Smooth muscle cell (in vitro differentiated cells): Measurements from ENCODE around the gene CAPN9. TPM values are rescaled to one million over a fixed set of nuclear protein-coding genes. Genes with fewer than 3 reads are reported as not detected.

Source experiments
- DNase-seq: peaks from one replicate; lab custom pipeline; 2025; ENCODE audit not compliant: unreplicated experiment; lab: John Stamatoyannopoulos, UW
- H2AFZ ChIP-seq: fragments of 200-600 bp; sonication (generic); 2 replicates; pipeline ENCODE4 v1.6.0; 2016; ENCODE audit warnings: antibody characterized with exemption, low read depth, mild to moderate bottlenecking
- H3F3A ChIP-seq: fragments of 200-600 bp; sonication (generic); 2 replicates; pipeline ENCODE4 v1.6.0; 2017; ENCODE audit warnings: antibody characterized with exemption, low read depth
- H3K27ac ChIP-seq: fragments of 200-600 bp; sonication (generic); 2 replicates; pipeline ENCODE4 v1.5.1; 2016; ENCODE audit warnings: low read depth, mild to moderate bottlenecking
- H3K27me3 ChIP-seq: fragments of 200-600 bp; sonication (generic); 2 replicates; pipeline ENCODE4 v1.6.1; 2016; ENCODE audit warnings: low read depth, mild to moderate bottlenecking
- H3K36me3 ChIP-seq: fragments of 200-600 bp; sonication (generic); 2 replicates; pipeline ENCODE4 v1.5.1; 2016; ENCODE audit warnings: low read depth
- H3K4me1 ChIP-seq: fragments of 200-600 bp; sonication (generic); 2 replicates; pipeline ENCODE4 v1.5.1; 2016; ENCODE audit warnings: low read depth
- H3K4me2 ChIP-seq: fragments of 200-600 bp; sonication (generic); 2 replicates; pipeline ENCODE4 v1.6.0; 2016; ENCODE audit warnings: mild to moderate bottlenecking
- H3K4me3 ChIP-seq: fragments of 200-600 bp; sonication (generic); 2 replicates; pipeline ENCODE4 v1.5.1; 2016; ENCODE audit warnings: mild to moderate bottlenecking
- H3K79me2 ChIP-seq: fragments of 200-600 bp; sonication (generic); 2 replicates; pipeline ENCODE4 v1.6.0; 2016; ENCODE audit warnings: low read depth, mild to moderate bottlenecking
- H3K9ac ChIP-seq: fragments of 200-600 bp; sonication (generic); 2 replicates; pipeline ENCODE4 v1.6.0; 2016; ENCODE audit warnings: low read depth
- H3K9me3 ChIP-seq: fragments of 200-600 bp; sonication (generic); replicated peaks from 2 replicates; pipeline ENCODE4 v1.5.1; 2016; ENCODE audit warnings: low read depth
- H4K20me1 ChIP-seq: fragments of 200-600 bp; sonication (generic); 2 replicates; pipeline ENCODE4 v1.6.0; 2016; ENCODE audit warnings: low read depth
- CTCF ChIP-seq: fragments of 200-600 bp; sonication (generic); IDR thresholded peaks from 2 replicates; pipeline ENCODE4 v1.5.1; 2017; ENCODE audit warnings: borderline replicate concordance, mild to moderate bottlenecking, antibody characterized with exemption; ENCODE audit not compliant: insufficient read depth, poor library complexity, severe bottlenecking
- WGBS: methylation state at CpG from one replicate; pipeline ENCODE4 v1.1.7; 2016; ENCODE audit warnings: low lambda C conversion rate; 5-methylcytosine and 5-hydroxymethylcytosine counted together
- polyA plus RNA-seq: library from polyadenylated mRNA; unstranded; fragments of >200 nt; fragmentation: Nextera tagmentation; extraction: Ambion mirVana; gene quantifications from 2 replicates; pipeline ENCODE4 v1.2.1, GENCODE V29; 2016
- total RNA-seq: library from RNA; depleted of rRNA; stranded (reverse); fragments of >200 nt; gene quantifications from 2 replicates; pipeline ENCODE4 v1.2.3, GENCODE V29; 2014

Gene CAPN9
- total and polyA plus RNA-seq, 2 experiments from 2014 or later = not detected

- no peaks in the 10 kb centered on the region for H3K27me3 ChIP-seq
- WGBS = 89% methylated on average over 14 of the region's 14 CpGs
- H3K9me3 ChIP-seq = no peaks in the 10 kb centered on the region
- no peaks in the 10 kb centered on the region for H3K36me3 ChIP-seq
- no peaks in the 10 kb centered on the region for H3K79me2 ChIP-seq
- no peak overlapping the region for H3K27ac ChIP-seq
- no peak overlapping the region for H2AFZ ChIP-seq
- no peaks in the 10 kb centered on the region for H4K20me1 ChIP-seq
- H3K9ac ChIP-seq = no peak overlapping the region
- TF ChIP-seq CTCF = no peak
- H3K4me1 ChIP-seq = no peaks in the 10 kb centered on the region
- no peak overlapping the region for H3K4me2 ChIP-seq
- H3K4me3 ChIP-seq = no peak overlapping the region
- no peaks in the 10 kb centered on the region for H3F3A ChIP-seq
- DNase-seq = no peak
Measured at GRCh38 chr1:230702934-230703678, 44.1 kb upstream of the CAPN9 start.

DNA sequence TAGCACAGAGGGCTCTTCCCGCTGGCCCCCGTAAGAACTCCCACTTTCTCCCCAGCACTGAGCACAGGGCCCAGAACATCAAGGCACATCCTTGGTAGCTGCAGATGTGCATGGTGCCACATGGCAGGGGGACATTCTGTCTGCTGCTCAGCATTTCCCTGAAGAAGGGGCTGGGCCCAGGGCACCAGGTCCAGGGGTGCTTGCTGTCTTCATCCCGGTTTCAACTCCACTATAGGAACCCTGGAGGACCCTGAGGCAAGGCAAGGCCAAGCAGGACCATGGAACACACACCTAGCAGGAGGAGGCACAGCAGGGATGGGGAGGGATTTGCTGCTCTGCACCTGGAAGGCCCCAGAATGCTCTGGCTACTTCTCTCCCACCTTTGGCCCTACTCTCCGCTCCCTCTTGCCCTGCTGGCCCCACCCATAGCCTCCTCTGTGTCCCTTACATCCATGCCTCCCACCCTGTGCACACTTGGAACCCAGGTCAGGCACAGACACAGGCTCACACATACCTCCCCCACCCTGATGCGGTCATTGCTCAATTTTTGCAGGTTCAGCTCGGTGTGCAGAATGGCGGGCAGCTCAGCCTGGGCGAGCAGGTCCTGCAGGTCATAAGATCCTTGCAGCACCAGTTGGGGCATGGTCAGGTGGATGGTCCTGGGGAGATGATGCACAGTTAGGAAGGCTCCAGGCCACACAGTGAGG is 43.4 kb upstream of the CAPN9 start:
- no peaks in the 10 kb centered on the region for H4K20me1 ChIP-seq
- WGBS = 89% methylated on average over 8 of the region's 8 CpGs
- no peak overlapping the region for H3K4me2 ChIP-seq
- no peaks in the 10 kb centered on the region for H3K9me3 ChIP-seq
- no peak overlapping the region for H3K27ac ChIP-seq
- no peaks in the 10 kb centered on the region for H3F3A ChIP-seq
- no peaks in the 10 kb centered on the region for H3K4me1 ChIP-seq
- DNase-seq = no peak
- no peak overlapping the region for H2AFZ ChIP-seq
- no peak for TF ChIP-seq CTCF
- no peak overlapping the region for H3K9ac ChIP-seq
- no peaks in the 10 kb centered on the region for H3K36me3 ChIP-seq
- H3K27me3 ChIP-seq = no peaks in the 10 kb centered on the region
- no peaks in the 10 kb centered on the region for H3K79me2 ChIP-seq
- H3K4me3 ChIP-seq = no peak overlapping the region

DNA sequence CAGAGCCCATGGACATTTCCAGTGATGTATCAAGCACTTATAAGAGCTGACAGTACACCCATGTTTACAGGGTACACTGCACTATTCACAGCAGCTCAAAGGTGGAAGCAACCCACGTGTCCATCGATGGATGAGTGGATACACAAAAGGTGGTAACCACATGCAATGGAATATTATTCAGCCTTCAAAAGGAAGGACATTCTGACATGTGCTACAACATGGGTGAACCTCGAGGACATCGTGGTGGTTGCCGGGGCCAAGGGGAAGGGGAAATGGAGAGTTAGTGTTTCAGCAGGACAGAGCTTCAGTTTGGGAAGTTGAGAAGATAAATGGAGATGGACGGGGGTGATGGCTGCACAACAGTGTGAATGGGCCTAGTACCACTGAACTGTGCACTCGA is 42.4 kb upstream of the CAPN9 start:
- no peaks in the 10 kb centered on the region for H3F3A ChIP-seq
- no peaks in the 10 kb centered on the region for H3K79me2 ChIP-seq
- H3K36me3 ChIP-seq = no peaks in the 10 kb centered on the region
- no peak overlapping the region for H3K9ac ChIP-seq
- H3K4me2 ChIP-seq = no peak overlapping the region
- H3K4me1 ChIP-seq = no peaks in the 10 kb centered on the region
- no peak overlapping the region for H3K4me3 ChIP-seq
- 97% methylated on average over 7 of the region's 7 CpGs for WGBS
- TF ChIP-seq CTCF = no peak
- no peak overlapping the region for H2AFZ ChIP-seq
- no peak overlapping the region for H3K27ac ChIP-seq
- no peaks in the 10 kb centered on the region for H3K27me3 ChIP-seq
- H4K20me1 ChIP-seq = no peaks in the 10 kb centered on the region
- DNase-seq = no peak
- no peaks in the 10 kb centered on the region for H3K9me3 ChIP-seq
